Choroid plexus epithelial cell (primary cell): ENCODE data around the gene SLC41A1.

ENCODE experiments used
- DNase-seq: peaks from one replicate; pipeline ENCODE4 v3.0.0-alpha.2; 2010; ENCODE audit warnings: low read depth
- H3K4me3 ChIP-seq: 2 replicates; pipeline ENCODE4 v1.5.1; 2011; ENCODE audit warnings: low read depth, mild to moderate bottlenecking, control low read depth, low read length, moderate library complexity
- CTCF ChIP-seq: conservative IDR thresholded peaks from 2 replicates; pipeline ENCODE4 v1.5.1; 2011; ENCODE audit warnings: low read depth, mild to moderate bottlenecking, control low read depth, inconsistent platforms, low read length, moderate library complexity

Gene SLC41A1

GRCh38 chr1:205849619-205850355 is 36.8 kb upstream of the SLC41A1 start, which contains the start of gene PM20D1:
TSS of gene PM20D1 (minus strand) at chr1:205850132. CDS start at chr1:205850072, 60 bp downstream.
- H3K4me3 ChIP-seq: peak within 1 kb of the TSS; percentile 37
- peak; percentile 80 for DNase-seq
- no peak for TF ChIP-seq CTCF

GRCh38 chr1:205843036-205843859 is 30.2 kb upstream of the SLC41A1 start:
- no peak overlapping the region for H3K4me3 ChIP-seq
- no peak for TF ChIP-seq CTCF
- no peak for DNase-seq

GRCh38 chr1:205842229-205842628 is 29.2 kb upstream of the SLC41A1 start:
- no peak overlapping the region for H3K4me3 ChIP-seq
- no peak for DNase-seq
- TF ChIP-seq CTCF: no peak

GRCh38 chr1:205840146-205840923 is 27.3 kb upstream of the SLC41A1 start:
- DNase-seq: peak; percentile 26
- TF ChIP-seq CTCF: no peak
- no peak overlapping the region for H3K4me3 ChIP-seq

GRCh38 chr1:205837382-205837970 is 24.5 kb upstream of the SLC41A1 start:
- no peak for DNase-seq
- H3K4me3 ChIP-seq: no peak overlapping the region
- no peak for TF ChIP-seq CTCF

- no peak for TF ChIP-seq CTCF
- H3K4me3 ChIP-seq: no peak overlapping the region
- no peak for DNase-seq
Measured at GRCh38 chr1:205834751-205835150, 21.8 kb upstream of the SLC41A1 start.
